HepG2 (cell line): ENCODE measurements around the gene CA5B. TPM values are rescaled to one million over a fixed set of nuclear protein-coding genes. Genes with fewer than 3 reads are reported as not detected.
A peak's percentile ranks its signal among the peaks of the same experiment; 100 is the strongest.
"Not testable (repeated sequence)": the region's sequence is repeated elsewhere in the genome, so short reads cannot be mapped to it uniquely, and the experiment has no call there.

ENCODE experiments used
- ATAC-seq: fragments of 200-7000 bp; cut with Tn5 transposase; 3 replicates; pipeline ENCODE4 v1.9.1; 2020; ENCODE audit warnings: mild to moderate bottlenecking, moderate library complexity
- BruUV-seq: library from RNA; stranded (reverse); fragments of 400-500 nt; replicated peaks from 2 replicates; lab custom pipeline; 2021; lab: Mats Ljungman, UMichigan
- CTCF ChIA-PET: fragments of 300-600 bp; formaldehyde crosslinking; extraction: SDS; loops from one replicate; lab custom pipeline; 2021; ENCODE audit warnings: low total read pairs, inconsistent platforms, low intra/inter-chr PET ratio; lab: Yijun Ruan, JAX
- POLR2A ChIA-PET: fragments of 350-600 bp; sonication (Branson Sonifier 250); formaldehyde crosslinking; loops from one replicate; lab custom pipeline; 2020; ENCODE audit warnings: antibody characterized with exemption, inconsistent platforms; lab: Yijun Ruan, JAX
- DNase-seq: peaks from one replicate; pipeline ENCODE4 v3.0.0-alpha.2; 2015; ENCODE audit warnings: low spot score
- FAIRE-seq: peaks from 3 replicates; lab custom pipeline; 2011; peaks lifted over from hg19 to GRCh38; lab: Jason Lieb, UNC
- H2AFZ ChIP-seq: one replicate; pipeline ENCODE4 v1.6.1; 2011; ENCODE audit warnings: low read length, inconsistent platforms
- H3K27ac ChIP-seq: fragments of 300-600 bp; 3 replicates; pipeline ENCODE4 v1.8.0; 2011; ENCODE audit warnings: mixed run types, mild to moderate bottlenecking, mixed read lengths, low read length, inconsistent platforms; ENCODE audit not compliant: insufficient read depth; ENCODE audit errors: extremely low read length
- H3K27me3 ChIP-seq, 2 experiments: fragments of 200-600 bp in 1 of 2; 2 replicates in 1 of 2; 3 replicates in 1 of 2; pipeline versions ENCODE4 v1.6.0 to v1.8.0; 2011; ENCODE audit warnings: low read length in 2 of 2, mild to moderate bottlenecking in 2 of 2, moderate library complexity in 2 of 2, inconsistent platforms in 1 of 2; ENCODE audit not compliant: insufficient read depth in 2 of 2, control insufficient read depth in 1 of 2
- H3K36me3 ChIP-seq, 2 experiments: fragments of 200-600 bp in 1 of 2; replicated peaks in 1 of 2; 2 replicates in 1 of 2; 3 replicates in 1 of 2; pipeline versions ENCODE4 v1.5.1 to v1.8.0; 2011; ENCODE audit warnings: low read length in 2 of 2, inconsistent platforms in 1 of 2; ENCODE audit not compliant: insufficient read depth in 2 of 2, control insufficient read depth in 1 of 2
- H3K4me1 ChIP-seq: 2 replicates; pipeline ENCODE4 v1.5.1; 2012; ENCODE audit warnings: low read length, inconsistent platforms; ENCODE audit not compliant: insufficient read depth
- H3K4me2 ChIP-seq: 2 replicates; pipeline ENCODE4 v1.6.0; 2011; ENCODE audit warnings: low read depth, low read length, inconsistent platforms
- H3K4me3 ChIP-seq, 3 experiments: fragments of 200-600 bp in 1 of 3; sonication (generic), shearing (Covaris generic) in 1 of 3; replicated peaks in 1 of 3; 2 replicates each; pipeline ENCODE4 v1.5.1; 2011 to 2016; ENCODE audit warnings: low read length in 3 of 3, inconsistent platforms in 2 of 3, low read depth in 2 of 3, mild to moderate bottlenecking in 2 of 3, control low read depth in 1 of 3, mixed read lengths in 1 of 3; ENCODE audit not compliant: insufficient read depth in 1 of 3
- H3K79me2 ChIP-seq: one replicate; pipeline ENCODE4 v1.6.1; 2011; ENCODE audit warnings: low read length, inconsistent platforms; ENCODE audit not compliant: insufficient read depth
- H3K9ac ChIP-seq: 2 replicates; pipeline ENCODE4 v1.6.0; 2011; ENCODE audit warnings: mild to moderate bottlenecking, low read depth, low read length, inconsistent platforms; ENCODE audit not compliant: insufficient read depth
- H3K9me3 ChIP-seq: 2 replicates; pipeline ENCODE4 v1.5.1; 2012; ENCODE audit warnings: mild to moderate bottlenecking, low read length
- H4K20me1 ChIP-seq: 2 replicates; pipeline ENCODE4 v1.6.0; 2011; ENCODE audit warnings: inconsistent platforms, mild to moderate bottlenecking, low read length, moderate library complexity; ENCODE audit not compliant: insufficient read depth
- KDM5A ChIP-seq: fragments of 200-600 bp; sonication (generic); IDR thresholded peaks from 2 replicates; pipeline ENCODE4 v1.7.0; 2018; ENCODE audit warnings: antibody characterized with exemption, mild to moderate bottlenecking, low read length, borderline replicate concordance
- MEIS1 ChIP-seq: sonication (generic); formaldehyde crosslinking; IDR thresholded peaks from 2 replicates; pipeline ENCODE4 v1.9.0; 2021; ENCODE audit warnings: mild to moderate bottlenecking, missing genetic modification reagents, moderate library complexity, borderline replicate concordance
- PHF5A ChIP-seq: IDR thresholded peaks from one replicate; pipeline ENCODE4 v1.6.1; 2018; ENCODE audit warnings: low read depth, missing genetic modification reagents; ENCODE audit not compliant: unreplicated experiment
- RBFOX2 ChIP-seq: fragments of 200-400 bp; formaldehyde crosslinking; IDR thresholded peaks from 2 replicates; pipeline ENCODE4 v1.6.1; 2017; ENCODE audit warnings: low read depth, mild to moderate bottlenecking, low read length
- SSRP1 ChIP-seq: IDR thresholded peaks from 2 replicates; pipeline ENCODE4 v1.6.1; 2016; ENCODE audit warnings: control low read depth
- TSC22D2 ChIP-seq: sonication (generic); formaldehyde crosslinking; IDR thresholded peaks from 2 replicates; pipeline ENCODE4 v1.5.1; 2020; ENCODE audit warnings: missing genetic modification reagents, mild to moderate bottlenecking, borderline replicate concordance
- ZBTB38 ChIP-seq: sonication (generic); formaldehyde crosslinking; IDR thresholded peaks from 2 replicates; pipeline ENCODE4 v1.5.1; 2020; ENCODE audit warnings: mild to moderate bottlenecking, missing genetic modification reagents
- ZNF160 ChIP-seq: sonication (generic); formaldehyde crosslinking; IDR thresholded peaks from 2 replicates; pipeline ENCODE4 v1.8.0; 2022; ENCODE audit warnings: mild to moderate bottlenecking, inconsistent platforms, missing genetic modification reagents
- ZNF264 ChIP-seq: sonication (generic); formaldehyde crosslinking; IDR thresholded peaks from 2 replicates; pipeline ENCODE4 v1.4.0; 2020; ENCODE audit warnings: missing genetic modification reagents
- ZNF337 ChIP-seq: sonication (generic); formaldehyde crosslinking; IDR thresholded peaks from 2 replicates; pipeline ENCODE4 v1.5.1; 2020; ENCODE audit warnings: missing genetic modification reagents, low read depth, mild to moderate bottlenecking, borderline replicate concordance
- ZNF639 ChIP-seq: conservative IDR thresholded peaks from 2 replicates; pipeline ENCODE4 v1.6.1; 2018; ENCODE audit warnings: missing genetic modification reagents
- WGBS: methylation state at CpG from one replicate; pipeline ENCODE4 v1.1.6; 2017; ENCODE audit warnings: low lambda C conversion rate; 5-methylcytosine and 5-hydroxymethylcytosine counted together
- in situ Hi-C: cut with HindIII; loops from 2 replicates; pipeline ENCODE4 v1.10.0; 2017; ENCODE audit warnings: low pct_unique_long_range_greater_than_20kb; ENCODE audit not compliant: extremely low pct_ligation_motif_present
- intact Hi-C: fragments of 100-400 bp; cut with micrococcal nuclease; formaldehyde crosslinking; loops from one replicate; pipeline ENCODE4 v1.10.0; 2022; ENCODE audit not compliant: unreplicated experiment
- polyA plus RNA-seq, 8 experiments: library from polyadenylated mRNA; depleted of rRNA in 3 of 8; stranded (reverse) in 7 of 8; unstranded in 1 of 8; fragments of >200 nt; fragmentation: Illumina TruSeq in 4 of 8; extraction: Trizol in 4 of 8; gene quantifications; 2 replicates each; pipeline versions ENCODE4 v1.2.1 to v1.2.3, GENCODE V29; 2011 to 2016; ENCODE audit warnings: low read depth in 4 of 8, missing spikeins in 1 of 8, mixed read lengths in 1 of 8; ENCODE audit not compliant: insufficient read depth in 1 of 8
- total RNA-seq, 5 experiments: library from RNA; depleted of rRNA; stranded (reverse); fragments of >200 nt; fragmentation: Illumina TruSeq; extraction: Trizol; gene quantifications; 2 replicates each; pipeline ENCODE4 v1.2.3, GENCODE V29; 2016; ENCODE audit warnings: low read depth in 1 of 5

CA5B gene
- total and polyA plus RNA-seq, 2 of the 13 experiments (the other 11 are each of a cell fraction or from before 2014, with no cell fraction given), result 1.7 to 2.2 TPM

GRCh38 chrX:15702488-15703371 is 35.3 kb upstream of the CA5B start:
- no peak for ATAC-seq
- BruUV-seq, result no TSS peak
- CTCF ChIA-PET, result no interaction called here
- Histone ChIP-seq H3K4me1 (no peaks in the 10 kb centered on the region), H3K27me3 (no peaks in the 10 kb centered on the region), H3K4me2 (no peak overlapping the region), H3K27ac (no peak overlapping the region), H3K79me2 (no peaks in the 10 kb centered on the region), H3K36me3 (no peaks in the 10 kb centered on the region), H3K9me3 (no peaks in the 10 kb centered on the region), H2AFZ (no peak overlapping the region), H4K20me1 (no peaks in the 10 kb centered on the region), H3K9ac (no peak overlapping the region)
- in situ Hi-C loops, result no loop called here
- DNase-seq, result no peak
- TF ChIP-seq ZBTB38 (no peak), ZNF337 (no peak), ZNF639 (CRISPR knock-in tag) (no peak), MEIS1 (CRISPR knock-in tag) (no peak), RBFOX2 (no peak), SSRP1 (CRISPR knock-in tag) (no peak), KDM5A (no peak), ZNF264 (CRISPR knock-in tag) (no peak), TSC22D2 (CRISPR knock-in tag) (no peak), ZNF160 (CRISPR knock-in tag) (no peak), PHF5A (no peak)
- TF ChIP-seq, all 625 proteins: peak for 0
- no peak for FAIRE-seq
- intact Hi-C loops, result no loop called here
- POLR2A ChIA-PET, result no interaction called here
- 96% methylated on average over 11 of the region's 40 CpGs for WGBS
- no peak overlapping the region for H3K4me3 ChIP-seq

GRCh38 chrX:15703809-15704208 is 34.3 kb upstream of the CA5B start:
- H3K4me3 ChIP-seq, CTCF ChIA-PET, DNase-seq, POLR2A ChIA-PET, intact Hi-C loops, H3K27me3 ChIP-seq, H3K4me1 ChIP-seq, H3K27ac ChIP-seq, H2AFZ ChIP-seq, H3K36me3 ChIP-seq, H3K79me2 ChIP-seq, H3K4me2 ChIP-seq, BruUV-seq, H3K9ac ChIP-seq, H4K20me1 ChIP-seq, in situ Hi-C loops, H3K9me3 ChIP-seq: not testable (repeated sequence)
- peak; percentile 80 for ATAC-seq
- FAIRE-seq, result peak; percentile 95
- no CpG with 5 or more reads among the region's 5 CpGs for WGBS

GRCh38 chrX:15704273-15704672 is 33.8 kb upstream of the CA5B start:
- H3K27ac ChIP-seq, intact Hi-C loops, H3K27me3 ChIP-seq, H3K36me3 ChIP-seq, in situ Hi-C loops, ATAC-seq, DNase-seq, H2AFZ ChIP-seq, H3K4me1 ChIP-seq, H3K4me3 ChIP-seq, CTCF ChIA-PET, H4K20me1 ChIP-seq, POLR2A ChIA-PET, H3K9ac ChIP-seq, H3K9me3 ChIP-seq, BruUV-seq, H3K79me2 ChIP-seq, H3K4me2 ChIP-seq: not testable (repeated sequence)
- WGBS, result 92% methylated on average over 3 of the region's 8 CpGs
- FAIRE-seq, result peak; percentile 61
